Brain pericyte (primary cell): ENCODE measurements around the gene APBA2.
"Not testable (repeated sequence)": the region's sequence is repeated elsewhere in the genome, so short reads cannot be mapped to it uniquely, and the experiment has no call there.

ENCODE experiments used
- DNase-seq: peaks from one replicate; pipeline ENCODE4 v3.0.0-alpha.2; 2012; ENCODE audit warnings: low read depth, low spot score

Gene APBA2

DNA sequence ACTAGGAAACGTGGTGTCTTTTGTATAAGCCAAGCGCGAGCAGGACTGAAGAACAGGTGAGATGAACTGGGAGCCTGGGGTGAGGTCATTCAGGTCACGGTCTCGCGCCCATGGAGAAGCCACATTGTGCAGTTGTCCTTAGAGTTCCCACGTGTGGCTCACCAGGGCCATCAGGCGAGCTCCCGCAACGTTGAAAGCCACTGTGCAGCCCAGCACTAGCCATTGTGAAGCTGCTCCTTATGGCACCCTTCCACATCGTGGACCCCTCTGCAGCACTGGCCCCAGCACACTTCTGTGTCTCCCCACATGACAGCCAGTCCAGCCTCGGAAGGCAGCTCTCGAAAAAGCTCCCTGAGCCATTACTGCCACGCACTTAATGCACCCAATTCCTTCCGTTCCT lies 7.6 kb upstream of the APBA2 start:
- DNase-seq = no peak

DNA sequence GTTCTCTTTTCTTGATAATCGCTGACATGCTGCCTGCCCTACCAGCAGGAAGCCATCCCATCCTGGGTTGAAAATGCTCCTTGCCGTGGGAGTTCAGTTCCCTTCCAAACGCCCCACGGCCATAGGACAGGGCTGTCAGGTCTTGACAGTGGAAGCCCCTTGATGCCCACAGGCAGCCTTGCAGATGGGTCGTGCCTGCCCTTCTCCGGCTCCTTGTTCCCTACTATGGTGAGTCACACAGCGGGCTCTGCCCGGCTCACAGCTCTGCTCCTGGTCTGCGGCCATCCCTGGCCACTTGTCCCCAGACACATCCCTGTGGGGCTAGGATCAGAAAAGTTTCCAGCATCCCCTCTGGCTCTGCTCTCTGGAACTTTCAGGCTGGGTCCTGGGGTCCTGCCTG lies 6.2 kb upstream of the APBA2 start:
- no peak for DNase-seq

DNA sequence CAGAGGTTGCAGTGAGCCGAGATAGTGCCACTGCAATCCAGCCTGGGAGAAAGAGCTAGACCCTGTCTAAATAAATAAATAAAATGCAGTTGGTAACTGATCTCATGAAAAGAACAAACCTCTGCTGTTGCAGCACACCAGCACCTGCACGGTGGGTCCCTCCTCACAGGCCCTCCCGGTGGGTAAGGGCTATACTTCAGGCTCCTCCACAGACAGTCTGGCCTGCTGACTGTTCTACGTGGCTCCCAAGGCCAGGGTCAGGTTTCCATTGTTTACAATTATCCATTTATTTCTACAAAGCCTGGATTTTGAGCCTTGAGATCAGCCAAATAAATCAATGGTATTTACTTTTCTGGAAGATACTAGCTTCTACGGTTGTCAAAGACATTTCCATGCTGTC lies 5.1 kb upstream of the APBA2 start:
- no peak for DNase-seq

DNA sequence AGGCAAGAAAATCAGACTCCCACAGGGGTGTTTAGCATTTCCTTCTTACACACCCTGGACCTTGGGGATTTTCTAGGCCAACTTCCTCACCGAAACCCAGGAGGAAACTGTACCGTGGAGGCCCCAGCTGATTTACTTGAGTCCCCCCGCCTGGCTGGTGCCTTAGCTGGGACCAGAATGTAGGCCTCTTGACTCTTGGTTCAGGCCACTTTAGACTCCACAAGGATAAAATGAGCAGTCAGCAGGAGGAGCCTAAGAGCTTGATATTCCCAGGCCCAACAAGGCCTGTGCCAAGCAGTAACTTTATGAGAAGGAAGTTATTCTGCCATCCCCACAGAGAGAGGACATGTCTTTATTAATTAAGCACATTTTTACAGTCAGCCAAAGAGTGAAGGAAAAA lies 4.6 kb upstream of the APBA2 start:
- no peak for DNase-seq

DNA sequence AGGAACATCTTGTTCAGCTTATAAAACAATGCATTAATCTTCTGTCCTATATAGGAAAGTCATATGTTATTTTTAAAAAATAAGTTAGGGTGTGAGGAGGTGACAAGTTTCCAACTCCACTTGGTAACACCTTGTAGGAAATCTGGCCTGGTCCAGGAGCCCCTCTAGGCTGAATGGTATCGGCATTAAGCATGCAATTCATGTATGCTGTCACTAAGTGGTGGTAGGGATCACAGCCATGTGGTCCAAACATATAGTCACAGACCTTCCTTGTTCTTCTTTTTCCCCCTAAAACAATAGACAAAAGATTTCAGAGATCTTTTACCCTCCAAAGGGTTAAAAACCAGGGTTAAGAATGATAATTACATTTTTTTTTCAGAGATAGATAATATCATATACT lies 4.2 kb upstream of the APBA2 start:
- no peak for DNase-seq

DNA sequence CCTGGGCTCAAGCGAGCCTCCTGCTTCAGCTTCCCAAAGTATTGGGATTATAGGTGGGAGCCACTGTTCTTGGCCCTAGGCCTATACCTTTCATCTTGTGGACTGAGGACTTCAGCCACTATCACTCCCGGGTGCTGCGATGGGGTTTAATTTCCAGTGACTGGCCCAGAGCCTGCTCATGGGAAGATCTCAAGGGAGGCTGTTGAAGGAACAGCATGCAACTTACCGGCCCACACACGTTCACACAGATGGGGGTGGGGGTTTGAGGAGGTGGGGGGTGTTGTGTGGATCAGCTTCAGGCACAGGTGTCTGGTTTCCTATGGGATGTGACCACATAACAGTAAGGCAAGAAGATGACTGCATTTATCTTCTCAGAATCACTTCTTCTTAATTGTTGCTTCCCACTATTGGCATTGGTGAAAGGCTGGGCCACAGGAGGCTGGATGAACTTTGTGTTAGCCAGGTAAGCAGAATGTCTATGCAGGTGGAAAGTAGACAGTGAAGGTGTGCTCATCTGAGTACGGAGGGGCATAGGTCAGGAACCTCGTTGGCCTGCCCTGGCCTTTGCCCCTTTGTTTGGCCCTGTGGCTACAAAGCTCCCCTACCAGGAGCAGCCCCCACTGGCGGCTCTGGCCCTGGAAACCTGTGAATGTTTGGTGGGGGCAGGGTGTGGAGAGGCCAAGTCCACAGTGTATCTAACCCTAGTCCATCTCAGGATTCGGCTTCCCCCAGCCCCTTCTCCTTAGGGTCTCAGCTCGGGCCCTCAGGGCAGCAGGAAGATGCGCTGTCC lies 1.4 kb upstream of the APBA2 start:
- no peak for DNase-seq

DNA sequence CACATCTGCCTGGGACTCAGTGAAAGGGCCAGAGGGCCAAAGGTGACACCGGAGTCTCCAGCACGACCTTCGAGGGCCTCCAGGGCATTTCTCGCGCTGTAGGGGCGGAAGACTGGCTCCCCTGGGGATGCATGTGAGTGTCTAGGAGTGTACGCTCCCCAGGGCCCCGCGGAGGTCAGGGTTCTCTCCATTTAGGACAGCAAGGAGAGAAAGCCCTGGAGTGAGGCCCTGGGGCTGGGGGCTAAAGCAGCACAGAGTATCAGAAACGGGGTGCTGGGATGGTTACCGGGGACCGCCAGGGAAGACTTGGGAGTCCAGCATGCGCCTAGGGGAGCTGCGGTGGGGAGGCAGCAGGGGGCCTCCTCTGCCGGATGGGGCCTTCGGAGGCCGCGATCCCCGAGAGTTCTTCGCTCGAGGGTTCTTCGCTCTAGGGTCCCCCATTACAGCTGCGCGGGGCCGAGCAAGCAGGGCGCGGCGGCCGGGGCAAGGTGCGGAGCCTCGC lies 595 bp upstream of the APBA2 start:
- DNase-seq = no peak

DNA sequence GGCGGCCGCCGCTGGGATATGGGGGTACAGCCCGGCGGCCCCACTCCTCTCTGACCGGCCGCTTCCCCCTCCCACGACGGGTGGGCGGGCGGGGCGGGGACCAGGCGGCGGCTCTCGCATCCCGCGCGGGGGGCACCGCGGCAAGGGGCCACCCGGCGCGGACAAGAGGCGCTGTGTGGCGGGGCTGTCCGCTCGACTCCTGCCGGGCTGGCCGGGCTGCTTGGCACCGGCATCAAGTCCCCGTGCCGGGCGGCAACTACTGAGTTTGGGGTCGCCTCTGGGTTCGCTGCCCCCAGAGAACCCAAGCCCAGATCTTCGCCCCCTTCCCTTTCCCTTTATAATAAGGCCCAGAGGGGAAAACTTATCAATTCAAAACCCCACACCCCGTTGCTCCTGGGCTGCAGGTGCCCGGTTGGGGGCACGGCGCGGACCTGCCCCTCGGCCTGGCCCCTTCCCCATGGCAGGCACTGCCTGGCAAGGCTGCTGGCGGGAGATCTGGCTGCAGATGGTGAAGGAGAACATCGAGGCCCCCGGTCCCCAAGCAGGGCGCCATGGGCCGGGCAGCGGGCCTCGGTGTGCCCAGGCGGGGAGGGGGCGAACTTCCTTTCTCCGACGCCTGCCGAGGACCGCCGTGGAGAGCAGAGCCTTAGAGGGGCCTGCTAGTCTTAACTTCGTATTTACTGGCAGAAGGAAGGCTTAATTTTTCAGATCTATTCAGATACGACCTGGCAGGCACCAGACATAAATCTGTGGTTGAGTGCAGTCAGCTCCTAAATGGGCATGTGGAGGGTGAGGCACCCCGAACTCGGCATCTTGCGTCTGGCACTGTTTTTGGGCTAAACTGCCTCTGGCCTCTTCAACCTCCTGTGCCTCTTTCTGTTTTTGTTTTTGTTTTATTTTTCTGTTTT lies 911 bp downstream of the APBA2 start:
- DNase-seq = no peak

DNA sequence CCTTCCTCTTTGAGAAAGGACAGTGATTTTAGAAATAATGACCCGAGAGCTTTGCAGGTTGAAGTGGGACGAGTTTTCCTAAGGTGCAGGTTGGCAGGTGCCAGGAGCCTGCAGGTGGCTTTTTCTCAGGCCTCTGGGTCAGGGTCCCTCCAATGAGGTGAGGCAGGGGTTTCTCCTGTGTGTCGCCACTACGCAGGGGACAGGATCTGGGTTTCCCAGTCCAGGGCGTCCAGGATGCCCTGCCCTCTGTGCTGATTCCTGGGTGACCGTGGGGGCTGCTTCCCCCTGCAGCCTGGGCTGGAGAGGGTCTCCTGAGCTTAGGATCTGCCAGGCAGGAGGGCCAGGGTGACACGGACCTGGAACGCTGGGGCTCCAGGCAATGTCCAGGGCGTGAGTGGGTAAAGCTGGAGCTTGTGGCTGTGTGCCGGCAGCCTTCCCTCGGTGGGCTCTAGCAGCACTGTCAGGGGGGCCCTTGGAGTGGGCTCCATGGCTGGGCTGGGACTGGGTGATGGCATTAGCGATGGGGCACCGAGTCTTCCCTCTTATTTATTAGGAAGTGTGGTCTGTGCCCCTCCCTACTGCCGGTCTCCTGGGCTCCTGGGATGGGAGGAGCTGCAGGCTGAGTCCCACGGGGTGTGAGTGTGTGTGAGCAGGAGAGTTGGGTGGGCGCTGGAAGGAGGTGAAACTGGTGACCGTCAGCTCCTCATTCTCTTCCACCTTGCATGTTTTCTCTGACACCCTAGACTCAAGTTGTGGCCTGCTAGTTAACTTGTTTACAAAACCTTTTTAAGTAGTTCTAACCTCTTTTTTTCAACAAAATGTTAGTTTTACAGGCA lies 1.8 kb downstream of the APBA2 start:
- no peak for DNase-seq

DNA sequence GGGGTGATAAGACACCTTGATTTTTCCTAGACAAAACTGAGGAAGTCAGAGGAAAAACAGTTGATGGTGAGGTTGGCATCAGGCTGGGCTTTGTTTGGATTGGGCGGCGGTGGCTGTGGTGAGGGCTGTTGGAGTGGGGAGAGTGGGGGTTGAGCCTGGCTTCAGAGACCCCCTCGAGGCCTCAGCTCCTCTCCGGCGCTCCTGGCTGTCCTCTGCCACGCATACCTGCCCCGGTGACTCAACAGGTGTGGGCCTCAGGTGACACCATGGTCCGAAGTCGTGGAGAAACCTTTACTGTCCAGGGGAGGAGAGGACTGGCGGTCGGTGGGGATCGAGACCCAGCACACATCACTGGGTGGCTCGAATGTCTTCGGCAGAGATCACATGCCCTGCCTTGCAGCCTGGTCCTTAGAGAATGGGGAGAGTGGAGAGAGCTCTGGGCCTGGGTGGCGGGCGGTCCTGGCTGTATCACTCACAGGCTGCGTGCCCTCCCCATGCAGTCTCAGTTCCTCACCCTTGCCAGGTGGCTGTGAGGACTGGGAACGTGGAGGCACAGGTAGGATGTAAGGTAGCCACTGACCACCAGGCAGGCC lies 2.6 kb downstream of the APBA2 start:
- no peak for DNase-seq

DNA sequence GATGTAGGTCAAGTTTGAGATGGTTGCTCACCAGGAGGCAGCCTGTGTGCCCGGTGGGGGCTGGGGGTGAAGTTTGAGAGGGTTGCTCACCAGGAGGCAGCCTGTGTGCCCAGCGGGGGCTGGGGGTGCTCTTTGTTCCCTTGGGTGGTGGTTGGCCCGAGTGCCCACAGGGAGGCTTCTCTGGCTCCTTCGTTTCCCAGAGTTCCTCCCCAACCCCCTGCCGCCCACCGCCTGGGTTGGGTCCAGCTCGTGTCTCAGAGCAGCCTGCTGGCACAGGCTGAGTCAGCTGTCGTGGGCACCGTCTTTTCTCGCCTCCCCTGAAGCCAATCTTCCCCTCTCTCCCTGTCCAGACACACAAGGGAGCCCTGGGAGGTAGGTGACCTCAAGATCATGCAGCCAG lies 3.1 kb downstream of the APBA2 start:
- no peak for DNase-seq

DNA sequence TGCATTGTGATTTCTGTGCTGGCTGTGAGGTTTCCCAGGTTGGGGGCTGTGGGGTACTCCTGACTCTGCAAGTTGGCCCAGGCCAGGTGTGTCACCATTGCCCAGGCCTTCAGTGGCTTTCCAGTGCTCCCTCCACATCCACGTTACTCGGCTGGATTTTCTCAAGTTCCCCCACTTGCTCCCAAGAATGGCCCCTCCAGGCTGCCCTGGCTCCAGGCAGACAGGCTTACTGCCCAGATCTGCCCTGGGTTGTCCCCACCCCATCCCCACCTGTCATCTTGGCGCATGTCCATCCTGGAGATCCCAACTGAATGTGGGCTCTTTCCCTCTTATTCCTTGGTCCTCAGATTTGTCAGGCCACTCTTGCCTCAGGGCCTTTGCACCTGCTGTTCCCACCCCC lies 3.6 kb downstream of the APBA2 start:
- DNase-seq = no peak

DNA sequence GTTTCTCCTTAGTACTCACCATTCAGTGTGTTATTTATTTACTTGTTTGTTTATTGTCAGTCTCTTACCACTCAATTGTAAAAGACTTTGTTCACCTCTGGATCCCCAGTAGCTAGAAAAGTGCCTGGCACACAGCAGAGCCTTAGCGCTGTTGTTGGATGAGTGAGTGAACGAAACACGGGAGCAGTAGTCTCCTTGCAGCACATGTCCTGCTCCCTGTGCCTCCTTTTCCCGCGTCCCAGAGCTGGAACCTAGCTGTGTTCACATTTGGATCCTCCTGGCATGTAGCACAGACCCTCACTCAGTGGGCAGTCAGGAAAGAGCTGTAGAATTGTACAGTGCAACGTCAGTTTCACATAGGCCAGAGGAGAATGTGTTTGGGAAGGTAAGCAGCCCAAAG lies 4.1 kb downstream of the APBA2 start:
- DNase-seq = not testable (repeated sequence)

DNA sequence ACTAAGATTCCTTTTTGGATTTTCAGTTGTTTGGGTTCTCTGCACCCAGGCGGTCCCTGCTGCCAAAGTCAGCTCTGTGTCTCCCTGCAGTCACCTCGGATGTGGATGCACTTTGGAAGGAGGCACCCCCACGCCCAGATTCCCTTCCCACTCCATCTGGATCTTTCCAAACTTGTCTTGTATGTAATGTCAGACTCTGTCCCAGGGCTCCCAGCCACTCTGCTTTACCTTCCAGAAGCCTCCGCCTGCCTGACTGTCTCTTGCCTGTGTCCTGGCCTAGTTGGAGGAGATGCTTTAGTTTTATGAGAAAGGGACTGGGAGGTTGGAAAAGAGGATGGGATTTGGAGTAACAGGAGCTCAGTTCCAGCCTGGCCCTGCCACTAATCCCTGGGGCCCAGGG lies 4.5 kb downstream of the APBA2 start:
- DNase-seq = not testable (repeated sequence)

DNA sequence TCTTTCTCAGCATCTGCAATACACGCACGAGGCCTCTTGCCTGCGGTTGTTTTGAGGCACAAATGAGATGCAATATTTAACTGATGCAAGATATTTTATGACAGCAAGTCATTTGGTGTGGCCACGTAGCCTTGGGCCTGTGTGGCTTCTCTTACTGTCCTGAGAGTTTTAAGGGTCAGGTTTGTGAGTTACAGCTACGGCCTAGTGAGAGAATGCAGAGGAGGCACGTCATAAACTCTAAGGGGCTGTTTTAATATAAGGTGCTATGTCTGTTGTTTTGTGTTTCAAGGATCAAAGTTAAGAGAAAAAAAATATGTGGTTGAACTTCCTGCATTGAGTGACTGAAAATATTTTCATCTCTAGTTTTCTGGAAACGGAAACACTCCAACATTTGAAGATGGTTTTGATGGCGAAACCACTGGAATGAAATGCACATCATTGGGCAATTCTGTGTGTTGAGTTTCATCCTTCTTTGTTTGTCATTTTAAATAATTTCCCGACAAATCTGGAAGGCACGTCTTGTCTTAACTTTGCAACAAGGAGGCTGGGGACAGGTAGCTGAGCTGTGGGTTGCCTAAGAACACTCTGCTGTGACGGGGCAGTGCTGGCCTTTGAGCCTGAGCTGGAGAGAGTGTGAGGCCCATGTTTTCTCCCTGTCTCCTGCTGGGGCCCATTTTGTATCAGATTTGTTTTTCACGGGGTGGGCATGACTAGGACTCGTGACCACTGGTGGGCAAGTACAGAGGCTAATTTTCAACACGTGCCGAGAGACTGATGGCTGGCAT lies 5.1 kb downstream of the APBA2 start:
- no peak for DNase-seq

DNA sequence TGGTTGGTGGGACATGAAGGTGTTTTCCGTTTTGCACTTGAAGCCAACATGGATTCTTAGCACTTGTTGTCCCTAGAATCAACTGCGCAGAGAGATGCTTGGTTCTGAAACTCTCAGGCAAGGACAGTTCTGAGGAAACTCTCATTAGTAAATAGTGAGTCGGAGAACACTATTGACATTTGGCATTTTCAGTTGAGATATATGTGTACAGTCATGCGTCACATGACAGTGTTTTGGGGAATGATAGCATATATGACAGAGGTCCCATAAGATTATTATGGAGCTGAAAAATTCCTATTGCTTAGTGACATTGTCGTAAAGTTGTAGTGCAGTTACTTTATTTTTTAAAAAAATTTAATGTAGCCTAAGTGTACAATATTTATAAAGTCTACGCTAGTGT lies 5.8 kb downstream of the APBA2 start:
- DNase-seq = no peak

DNA sequence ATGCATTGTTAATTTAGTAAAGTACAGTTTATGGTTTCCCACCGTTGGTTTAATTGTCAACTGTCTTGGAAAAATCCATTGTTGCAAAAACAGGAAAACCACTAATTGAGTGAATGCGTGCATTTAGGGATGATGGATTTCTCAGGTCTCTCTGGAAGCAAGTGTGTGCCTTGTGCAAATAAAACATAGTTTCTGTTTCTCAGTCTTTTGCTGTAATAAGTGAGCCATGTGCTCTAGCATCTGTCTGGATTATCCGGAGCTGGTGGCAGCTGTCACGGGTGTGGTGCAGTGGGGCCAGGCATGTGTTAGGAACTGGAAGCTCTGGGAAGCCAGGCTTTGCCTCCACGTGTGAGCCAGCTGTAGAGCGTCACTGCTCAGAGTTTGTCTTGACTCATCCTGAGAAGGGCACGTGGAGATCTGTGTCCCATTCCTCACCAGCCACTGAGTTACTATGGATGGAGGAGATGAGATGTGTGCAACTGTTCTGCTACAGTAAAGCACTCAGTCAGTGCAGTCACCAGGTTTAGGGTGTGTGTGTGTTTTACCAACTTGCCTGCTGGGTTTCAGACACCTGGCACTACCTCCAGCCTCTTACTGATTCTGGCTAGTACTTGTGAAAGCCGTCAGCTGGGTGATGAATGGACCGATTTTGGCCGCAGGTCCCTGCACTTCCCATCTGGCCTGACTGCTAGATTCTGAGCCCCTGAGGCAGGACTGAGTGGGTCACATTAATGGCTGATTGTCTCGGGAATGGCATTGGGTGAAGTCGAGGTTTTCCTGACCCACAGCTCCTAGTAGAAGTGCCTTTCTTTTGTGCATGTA lies 7.2 kb downstream of the APBA2 start:
- DNase-seq = no peak

DNA sequence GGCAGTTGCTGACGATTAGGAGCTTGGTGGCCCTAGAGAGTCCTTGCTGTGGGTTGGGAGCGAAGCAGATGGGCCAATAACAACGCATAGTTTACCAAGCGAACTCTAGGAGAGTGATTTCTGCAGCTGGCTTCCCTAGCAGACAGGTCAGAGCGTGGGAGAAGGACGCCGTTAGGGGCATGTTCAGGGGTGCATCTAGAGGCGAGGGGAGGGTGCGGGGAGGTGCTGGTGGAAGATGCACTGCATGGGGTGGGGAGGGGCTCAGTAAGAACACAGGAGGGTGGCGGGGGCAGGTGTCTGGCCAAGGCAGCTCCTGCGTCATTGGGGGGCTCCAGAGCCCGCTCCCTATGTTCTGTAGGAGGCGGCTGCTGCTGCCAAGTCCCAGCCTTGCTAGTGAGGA lies 8.9 kb downstream of the APBA2 start:
- no peak for DNase-seq

DNA sequence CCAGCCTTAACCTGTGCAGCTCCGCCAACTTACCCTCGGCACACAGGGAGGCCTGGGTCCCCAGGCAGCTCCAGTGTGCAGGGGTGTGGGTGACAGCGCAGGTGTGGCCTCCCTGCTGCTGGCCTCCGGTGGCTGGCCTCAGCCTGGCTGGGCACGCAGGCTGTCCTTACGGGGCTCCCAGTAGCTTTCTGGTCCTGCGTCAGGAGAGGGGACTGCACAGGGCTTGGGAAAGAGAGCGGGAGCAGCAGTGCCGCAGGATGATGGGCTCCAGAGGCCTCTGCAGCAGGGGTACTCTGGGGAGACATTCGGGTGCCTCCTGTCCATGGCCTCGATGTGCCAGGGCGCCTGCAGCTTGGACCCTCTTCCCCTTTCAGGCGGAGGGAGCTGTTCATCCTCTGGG lies 9.4 kb downstream of the APBA2 start:
- no peak for DNase-seq

DNA sequence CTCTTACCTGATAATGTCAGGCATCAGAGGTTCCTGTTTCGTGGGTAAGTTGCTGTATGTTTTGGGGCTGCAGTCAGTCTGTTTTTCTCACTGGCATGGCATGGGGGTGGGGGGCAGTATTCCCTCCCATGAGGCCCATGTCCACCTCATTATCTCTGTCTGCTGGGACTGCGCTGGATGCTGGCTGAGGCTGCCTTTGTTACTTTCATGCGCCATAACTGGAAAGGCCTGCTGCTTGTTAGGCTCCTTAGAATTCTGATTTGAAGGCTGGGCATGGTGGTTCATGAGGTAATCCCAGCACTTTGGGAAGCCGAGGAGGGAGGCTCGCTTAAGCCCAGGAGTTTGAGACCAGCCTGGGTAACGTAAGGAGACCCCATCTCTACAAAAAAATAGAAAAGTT lies 9.8 kb downstream of the APBA2 start:
- DNase-seq = no peak
